ENCODE measurements around the gene DIP2A.

The DIP2A gene

GRCh38 chr21:46538262-46538661 is 79.6 kb downstream of the DIP2A start:
- H3K36me3 ChIP-seq (ENCODE audit: control insufficient read depth in 1 of 2, insufficient read depth in 2 of 2, low read length in 2 of 2) = peaks cover 66 to 73% of the 10 kb centered on the region in 2 experiments
- H3K18ac ChIP-seq (ENCODE audit: low read length) = no peak overlapping the region
- H3K9me3 ChIP-seq (ENCODE audit: insufficient read depth, low read depth, low read length) = peaks cover 2% of the 10 kb centered on the region
- H4K91ac ChIP-seq (ENCODE audit: low read depth, low read length) = no peak overlapping the region
- H3K27me3 ChIP-seq (ENCODE audit: insufficient read depth, low read length) = no peaks in the 10 kb centered on the region
- no peak overlapping the region for H3K4me2 ChIP-seq (ENCODE audit: low read length)
- no peak overlapping the region for H2AK5ac ChIP-seq (ENCODE audit: low read length)
- H3K9ac ChIP-seq (ENCODE audit: low read length) = no peak overlapping the region
- H2BK5ac ChIP-seq (ENCODE audit: low read depth, low read length, poor library complexity) = no peak overlapping the region
- H3K4me1 ChIP-seq (ENCODE audit: control insufficient read depth in 1 of 2, insufficient read depth in 2 of 2, low read length in 2 of 2) = no peaks in the 10 kb centered on the region
- no CpG with 5 or more reads among the region's 16 CpGs for WGBS (ENCODE audit: extremely low coverage, insufficient coverage, insufficient read length)
- H3K23ac ChIP-seq (ENCODE audit: low read length) = no peak overlapping the region
- H4K8ac ChIP-seq (ENCODE audit: low read depth, low read length) = no peak overlapping the region
- H3K14ac ChIP-seq (ENCODE audit: low read length) = no peak overlapping the region
- H2BK120ac ChIP-seq (ENCODE audit: insufficient read depth, low read length, poor library complexity) = no peak overlapping the region
- H3K79me2 ChIP-seq (ENCODE audit: control insufficient read depth, insufficient read depth, low read length, poor library complexity) = no peaks in the 10 kb centered on the region
- no peak overlapping the region for H3K27ac ChIP-seq (ENCODE audit: low read depth, low read length)
- H3K4me3 ChIP-seq (ENCODE audit: low read depth, low read length) = peak overlapping the region; percentile 50
- no peak for DNase-seq
- no peak overlapping the region for H3K4ac ChIP-seq (ENCODE audit: low read depth, low read length)
- no peak overlapping the region for H2AFZ ChIP-seq (ENCODE audit: insufficient read depth, low read length, poor library complexity)
- H2BK12ac ChIP-seq (ENCODE audit: low read length) = no peak overlapping the region
- no peak overlapping the region for H4K12ac ChIP-seq (ENCODE audit: low read depth, low read length)
- no peaks in the 10 kb centered on the region for H3K79me1 ChIP-seq (ENCODE audit: low read length)

GRCh38 chr21:46538851-46539666 is 80.4 kb downstream of the DIP2A start:
- H3K9me3 ChIP-seq (ENCODE audit: insufficient read depth, low read depth, low read length) = peaks cover 2% of the 10 kb centered on the region
- WGBS (ENCODE audit: extremely low coverage, insufficient coverage, insufficient read length) = no CpG with 5 or more reads among the region's 11 CpGs
- H3K4me1 ChIP-seq (ENCODE audit: control insufficient read depth in 1 of 2, insufficient read depth in 2 of 2, low read length in 2 of 2) = no peaks in the 10 kb centered on the region
- no peak overlapping the region for H4K8ac ChIP-seq (ENCODE audit: low read depth, low read length)
- no peak overlapping the region for H3K23ac ChIP-seq (ENCODE audit: low read length)
- H3K4ac ChIP-seq (ENCODE audit: low read depth, low read length) = no peak overlapping the region
- no peak overlapping the region for H2BK5ac ChIP-seq (ENCODE audit: low read depth, low read length, poor library complexity)
- H3K27me3 ChIP-seq (ENCODE audit: insufficient read depth, low read length) = no peaks in the 10 kb centered on the region
- H3K4me3 ChIP-seq (ENCODE audit: low read depth, low read length) = peak overlapping the region; percentile 20
- no peak overlapping the region for H2AFZ ChIP-seq (ENCODE audit: insufficient read depth, low read length, poor library complexity)
- H3K4me2 ChIP-seq (ENCODE audit: low read length) = no peak overlapping the region
- H2AK5ac ChIP-seq (ENCODE audit: low read length) = no peak overlapping the region
- no peak overlapping the region for H4K12ac ChIP-seq (ENCODE audit: low read depth, low read length)
- H3K14ac ChIP-seq (ENCODE audit: low read length) = no peak overlapping the region
- DNase-seq = no peak
- H3K36me3 ChIP-seq (ENCODE audit: control insufficient read depth in 1 of 2, insufficient read depth in 2 of 2, low read length in 2 of 2) = peaks cover 64 to 70% of the 10 kb centered on the region in 2 experiments
- H3K79me1 ChIP-seq (ENCODE audit: low read length) = no peaks in the 10 kb centered on the region
- H3K9ac ChIP-seq (ENCODE audit: low read length) = no peak overlapping the region
- H3K79me2 ChIP-seq (ENCODE audit: control insufficient read depth, insufficient read depth, low read length, poor library complexity) = no peaks in the 10 kb centered on the region
- no peak overlapping the region for H4K91ac ChIP-seq (ENCODE audit: low read depth, low read length)
- H3K27ac ChIP-seq (ENCODE audit: low read depth, low read length) = no peak overlapping the region
- H3K18ac ChIP-seq (ENCODE audit: low read length) = no peak overlapping the region
- H2BK120ac ChIP-seq (ENCODE audit: insufficient read depth, low read length, poor library complexity) = no peak overlapping the region
- no peak overlapping the region for H2BK12ac ChIP-seq (ENCODE audit: low read length)

- Histone ChIP-seq H4K12ac (ENCODE audit: low read depth, low read length) (no peak overlapping the region), H2AFZ (ENCODE audit: insufficient read depth, low read length, poor library complexity) (no peak overlapping the region), H3K79me1 (ENCODE audit: low read length) (no peaks in the 10 kb centered on the region), H2AK5ac (ENCODE audit: low read length) (no peak overlapping the region), H3K4ac (ENCODE audit: low read depth, low read length) (no peak overlapping the region), H2BK12ac (ENCODE audit: low read length) (no peak overlapping the region), H3K27me3 (ENCODE audit: insufficient read depth, low read length) (no peaks in the 10 kb centered on the region), H3K4me2 (ENCODE audit: low read length) (no peak overlapping the region), H3K9me3 (ENCODE audit: insufficient read depth, low read depth, low read length) (peaks cover 2% of the 10 kb centered on the region), H3K4me3 (ENCODE audit: low read depth, low read length) (no peak overlapping the region), H3K18ac (ENCODE audit: low read length) (no peak overlapping the region), H2BK120ac (ENCODE audit: insufficient read depth, low read length, poor library complexity) (no peak overlapping the region), H4K91ac (ENCODE audit: low read depth, low read length) (no peak overlapping the region), H3K27ac (ENCODE audit: low read depth, low read length) (no peak overlapping the region), H4K8ac (ENCODE audit: low read depth, low read length) (no peak overlapping the region), H3K4me1 (ENCODE audit: control insufficient read depth in 1 of 2, insufficient read depth in 2 of 2, low read length in 2 of 2) (no peaks in the 10 kb centered on the region), H2BK5ac (ENCODE audit: low read depth, low read length, poor library complexity) (no peak overlapping the region), H3K9ac (ENCODE audit: low read length) (no peak overlapping the region), H3K14ac (ENCODE audit: low read length) (no peak overlapping the region), H3K36me3 (ENCODE audit: control insufficient read depth in 1 of 2, insufficient read depth in 2 of 2, low read length in 2 of 2) (peaks cover 59 to 64% of the 10 kb centered on the region in 2 experiments), H3K79me2 (ENCODE audit: control insufficient read depth, insufficient read depth, low read length, poor library complexity) (no peaks in the 10 kb centered on the region), H3K23ac (ENCODE audit: low read length) (no peak overlapping the region)
- no peak for DNase-seq
- WGBS (ENCODE audit: extremely low coverage, insufficient coverage, insufficient read length) = no CpG with 5 or more reads among the region's 11 CpGs
Measured at GRCh38 chr21:46540087-46540710, 81.5 kb downstream of the DIP2A start.

GRCh38 chr21:46542588-46543124 is 84.0 kb downstream of the DIP2A start:
- H3K79me1 ChIP-seq (ENCODE audit: low read length) = no peaks in the 10 kb centered on the region

More at GRCh38 chr21:46542588-46543124, 84.0 kb downstream of the DIP2A start:
- Histone ChIP-seq H2BK120ac (ENCODE audit: insufficient read depth, low read length, poor library complexity) (no peak overlapping the region), H2AK5ac (ENCODE audit: low read length) (no peak overlapping the region), H3K4ac (ENCODE audit: low read depth, low read length) (no peak overlapping the region), H3K4me1 (ENCODE audit: control insufficient read depth in 1 of 2, insufficient read depth in 2 of 2, low read length in 2 of 2) (no peaks in the 10 kb centered on the region), H3K9me3 (ENCODE audit: insufficient read depth, low read depth, low read length) (peaks cover 2% of the 10 kb centered on the region), H3K27ac (ENCODE audit: low read depth, low read length) (no peak overlapping the region), H4K12ac (ENCODE audit: low read depth, low read length) (no peak overlapping the region), H3K14ac (ENCODE audit: low read length) (no peak overlapping the region), H3K23ac (ENCODE audit: low read length) (no peak overlapping the region), H3K4me3 (ENCODE audit: low read depth, low read length) (no peak overlapping the region), H4K8ac (ENCODE audit: low read depth, low read length) (no peak overlapping the region), H2BK12ac (ENCODE audit: low read length) (no peak overlapping the region), H3K79me2 (ENCODE audit: control insufficient read depth, insufficient read depth, low read length, poor library complexity) (no peaks in the 10 kb centered on the region), H2AFZ (ENCODE audit: insufficient read depth, low read length, poor library complexity) (no peak overlapping the region), H2BK5ac (ENCODE audit: low read depth, low read length, poor library complexity) (no peak overlapping the region), H3K4me2 (ENCODE audit: low read length) (no peak overlapping the region), H3K9ac (ENCODE audit: low read length) (no peak overlapping the region), H3K18ac (ENCODE audit: low read length) (no peak overlapping the region), H4K91ac (ENCODE audit: low read depth, low read length) (no peak overlapping the region), H3K36me3 (ENCODE audit: control insufficient read depth in 1 of 2, insufficient read depth in 2 of 2, low read length in 2 of 2) (peaks cover 63 to 64% of the 10 kb centered on the region in 2 experiments), H3K27me3 (ENCODE audit: insufficient read depth, low read length) (no peaks in the 10 kb centered on the region)
- DNase-seq = no peak
- WGBS (ENCODE audit: extremely low coverage, insufficient coverage, insufficient read length) = no CpG with 5 or more reads among the region's 8 CpGs

Data from trophoblast cell (in vitro differentiated cells and primary cell).